ENCODE results near the gene SPSB4.

SPSB4 gene

GRCh38 chr3:141176775-141177174 lies 125.6 kb downstream of the SPSB4 start:
- DNase-seq (ENCODE audit: insufficient read length, low spot score) (no peak), FAIRE-seq (no peak)
- TF ChIP-seq POLR2A (IDR thresholded peaks at IDR 0.05; ENCODE audit: low read depth, low read length): no peak

GRCh38 chr3:141178026-141178425 lies 126.9 kb downstream of the SPSB4 start:
- no peak for DNase-seq (ENCODE audit: insufficient read length, low spot score)
- TF ChIP-seq POLR2A (IDR thresholded peaks at IDR 0.05; ENCODE audit: low read depth, low read length): no peak
- no peak for FAIRE-seq

- no peak for TF ChIP-seq POLR2A (IDR thresholded peaks at IDR 0.05; ENCODE audit: low read depth, low read length)
- FAIRE-seq (no peak), DNase-seq (ENCODE audit: insufficient read length, low spot score) (no peak)
Observed at GRCh38 chr3:141178551-141178950, 127.4 kb downstream of the SPSB4 start.

GRCh38 chr3:141179983-141180382 lies 128.8 kb downstream of the SPSB4 start:
- no peak for DNase-seq (ENCODE audit: insufficient read length, low spot score)
- no peak for TF ChIP-seq POLR2A (IDR thresholded peaks at IDR 0.05; ENCODE audit: low read depth, low read length)
- no peak for FAIRE-seq

- FAIRE-seq (no peak), DNase-seq (ENCODE audit: insufficient read length, low spot score) (no peak)
- TF ChIP-seq POLR2A (IDR thresholded peaks at IDR 0.05; ENCODE audit: low read depth, low read length): no peak
Observed at GRCh38 chr3:141181196-141181595, 130.0 kb downstream of the SPSB4 start.

- DNase-seq (ENCODE audit: insufficient read length, low spot score) (no peak), FAIRE-seq (no peak)
- no peak for TF ChIP-seq POLR2A (IDR thresholded peaks at IDR 0.05; ENCODE audit: low read depth, low read length)
Observed at GRCh38 chr3:141181819-141182218, 130.7 kb downstream of the SPSB4 start.

GRCh38 chr3:141183606-141184005 lies 132.5 kb downstream of the SPSB4 start:
- no peak for TF ChIP-seq POLR2A (IDR thresholded peaks at IDR 0.05; ENCODE audit: low read depth, low read length)
- no peak for DNase-seq (ENCODE audit: insufficient read length, low spot score)
- FAIRE-seq: no peak

GRCh38 chr3:141184430-141184829 lies 133.3 kb downstream of the SPSB4 start:
- no peak for FAIRE-seq

GRCh38 chr3:141191097-141191749 lies 140.1 kb downstream of the SPSB4 start:
- DNase-seq (ENCODE audit: insufficient read length, low spot score) (peak; percentile 18), FAIRE-seq (no peak)
- TF ChIP-seq POLR2A (IDR thresholded peaks at IDR 0.05; ENCODE audit: low read depth, low read length): no peak

More at GRCh38 chr3:141184430-141184829, 133.3 kb downstream of the SPSB4 start:
- TF ChIP-seq POLR2A (IDR thresholded peaks at IDR 0.05; ENCODE audit: low read depth, low read length): no peak
- DNase-seq (ENCODE audit: insufficient read length, low spot score): no peak

- DNase-seq (ENCODE audit: insufficient read length, low spot score) (peak; percentile 58), FAIRE-seq (peak; percentile 98)
- TF ChIP-seq POLR2A (IDR thresholded peaks at IDR 0.05; ENCODE audit: low read depth, low read length): no peak
Observed at GRCh38 chr3:141192345-141192744, 141.2 kb downstream of the SPSB4 start.

GRCh38 chr3:141193066-141193830 lies 142.1 kb downstream of the SPSB4 start:
- no peak for TF ChIP-seq POLR2A (IDR thresholded peaks at IDR 0.05; ENCODE audit: low read depth, low read length)
- DNase-seq (ENCODE audit: insufficient read length, low spot score) (no peak), FAIRE-seq (no peak)

All from H54 (cell line).